Endodermal cell (in vitro differentiated cells): ENCODE results near the gene CTTNBP2NL. TPM values are rescaled to one million over a fixed set of nuclear protein-coding genes. Genes with fewer than 3 reads are reported as not detected.
"Not testable (repeated sequence)": the region's sequence is repeated elsewhere in the genome, so short reads cannot be mapped to it uniquely, and the experiment has no call there.

ENCODE experiments used
- DNase-seq: peaks from one replicate; pipeline ENCODE4 v3.0.0-alpha.2; 2017
- H3K27ac ChIP-seq: 2 replicates; pipeline ENCODE4 v1.5.1; 2013; ENCODE audit warnings: mild to moderate bottlenecking, low read depth, low read length, moderate library complexity
- H3K27me3 ChIP-seq: 2 replicates; pipeline ENCODE4 v1.6.1; 2013; ENCODE audit warnings: mild to moderate bottlenecking, low read length, moderate library complexity; ENCODE audit not compliant: insufficient read depth, control insufficient read depth, poor library complexity, severe bottlenecking
- H3K36me3 ChIP-seq: 2 replicates; pipeline ENCODE4 v1.7.0; 2013; ENCODE audit warnings: mild to moderate bottlenecking, low read length, moderate library complexity; ENCODE audit not compliant: control insufficient read depth, insufficient read depth
- H3K4me1 ChIP-seq: one replicate; pipeline ENCODE4 v1.7.0; 2013; ENCODE audit warnings: low read length; ENCODE audit not compliant: control insufficient read depth, insufficient read depth
- H3K4me3 ChIP-seq: 2 replicates; pipeline ENCODE4 v1.5.1; 2013; ENCODE audit warnings: mild to moderate bottlenecking, low read length, moderate library complexity
- H3K9ac ChIP-seq: 2 replicates; pipeline ENCODE4 v1.6.1; 2013; ENCODE audit warnings: mild to moderate bottlenecking, low read length, moderate library complexity; ENCODE audit not compliant: poor library complexity, severe bottlenecking; ENCODE audit errors: extremely low read depth
- H3K9me3 ChIP-seq: 2 replicates; pipeline ENCODE4 v1.6.1; 2013; ENCODE audit warnings: mild to moderate bottlenecking, low read length, moderate library complexity; ENCODE audit not compliant: control insufficient read depth
- H3K27ac Mint-ChIP-seq: 2 replicates; pipeline ENCODE4 v1.8.0; 2020; ENCODE audit warnings: mixed read lengths
- H3K27me3 Mint-ChIP-seq: 2 replicates; pipeline ENCODE4 v1.8.0; 2021; ENCODE audit warnings: mild to moderate bottlenecking, mixed read lengths; ENCODE audit not compliant: insufficient read depth
- H3K36me3 Mint-ChIP-seq: 2 replicates; pipeline ENCODE4 v1.8.0; 2020; ENCODE audit warnings: low read depth, mixed read lengths
- H3K4me1 Mint-ChIP-seq: 2 replicates; pipeline ENCODE4 v1.8.0; 2020; ENCODE audit warnings: mixed read lengths
- H3K4me3 Mint-ChIP-seq: 2 replicates; pipeline ENCODE4 v1.8.0; 2020; ENCODE audit warnings: mild to moderate bottlenecking, moderate library complexity, mixed read lengths
- H3K9me3 Mint-ChIP-seq: 2 replicates; pipeline ENCODE4 v1.8.0; 2020; ENCODE audit warnings: mild to moderate bottlenecking, mixed read lengths
- CTCF ChIP-seq: fragments of 200-600 bp; sonication (generic); conservative IDR thresholded peaks from 2 replicates; pipeline ENCODE4 v1.5.0; 2021; ENCODE audit warnings: antibody characterized with exemption, mild to moderate bottlenecking
- WGBS, 2 experiments: methylation state at CpG; one replicate each; pipeline versions ENCODE4 v1.1.5 to v1.1.7; 2013; ENCODE audit warnings: missing lambda C conversion rate in 2 of 2, mixed read lengths in 1 of 2; ENCODE audit not compliant: insufficient coverage in 1 of 2, insufficient read length in 1 of 2; 5-methylcytosine and 5-hydroxymethylcytosine counted together
- total RNA-seq, 2 donors: library from RNA; stranded (reverse); fragmentation: NEBNext Ultra II Directional in 1 of 2; extraction: Animal tissue kit (Norgen Biotek cat#: 25700) in 1 of 2; gene quantifications; 2 replicates in 1 of 2; 3 replicates in 1 of 2; pipeline ENCODE4 v1.2.1, GENCODE V29; 2021

Gene CTTNBP2NL
- total RNA-seq, 2 donors from 2014 or later = 36.0 to 41.5 TPM

GRCh38 chr1:112478314-112478713 lies 82.3 kb downstream of the CTTNBP2NL start:
- no peaks in the 10 kb centered on the region for H3K36me3 Mint-ChIP-seq
- no peak for DNase-seq
- no peak overlapping the region for H3K4me3 Mint-ChIP-seq
- no peaks in the 10 kb centered on the region for H3K27me3 ChIP-seq
- H3K27ac ChIP-seq = no peak overlapping the region
- no peak for TF ChIP-seq CTCF
- peaks cover 44% of the 10 kb centered on the region for H3K9me3 Mint-ChIP-seq
- H3K27me3 Mint-ChIP-seq = peaks cover 9% of the 10 kb centered on the region
- 95% methylated on average over 1 of the region's 1 CpG; no CpG with 5 or more reads in 1 of the 2 experiments for WGBS, 2 experiments
- H3K27ac Mint-ChIP-seq = no peak overlapping the region
- no peaks in the 10 kb centered on the region for H3K36me3 ChIP-seq
- no peaks in the 10 kb centered on the region for H3K4me1 ChIP-seq
- no peak overlapping the region for H3K4me3 ChIP-seq
- no peak overlapping the region for H3K9ac ChIP-seq
- peaks cover 8% of the 10 kb centered on the region for H3K9me3 ChIP-seq
- no peaks in the 10 kb centered on the region for H3K4me1 Mint-ChIP-seq

GRCh38 chr1:112486063-112486462 lies 90.0 kb downstream of the CTTNBP2NL start:
- not testable (repeated sequence) for H3K27me3 Mint-ChIP-seq, H3K4me1 Mint-ChIP-seq, H3K4me3 Mint-ChIP-seq, H3K27ac Mint-ChIP-seq, DNase-seq, H3K36me3 Mint-ChIP-seq, H3K36me3 ChIP-seq, H3K4me1 ChIP-seq, H3K9me3 ChIP-seq, H3K9ac ChIP-seq, H3K27me3 ChIP-seq, H3K27ac ChIP-seq, H3K9me3 Mint-ChIP-seq, H3K4me3 ChIP-seq
- 92% methylated on average over 1 of the region's 1 CpG; no CpG with 5 or more reads in 1 of the 2 experiments for WGBS, 2 experiments

DNA sequence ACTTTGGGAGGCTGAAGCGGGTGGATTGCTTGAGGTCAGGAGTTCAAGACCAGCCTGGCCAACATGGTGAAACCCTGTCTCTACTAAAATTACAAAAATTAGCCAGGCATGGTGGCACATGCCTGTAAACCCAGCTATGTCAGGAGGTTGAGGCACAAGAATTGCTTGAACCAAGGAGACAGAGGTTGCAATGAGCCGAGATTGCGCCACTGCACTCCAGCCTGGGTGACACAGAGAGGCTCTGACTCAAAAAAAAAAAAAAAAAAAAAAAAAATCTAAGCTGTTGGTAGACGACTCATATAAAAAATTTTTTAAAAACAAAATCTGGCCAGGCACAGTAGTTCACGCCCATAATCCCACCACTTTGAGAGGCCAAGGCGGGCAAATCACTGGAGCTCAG lies 91.7 kb downstream of the CTTNBP2NL start:
- H3K4me1 Mint-ChIP-seq, H3K27me3 ChIP-seq, H3K36me3 ChIP-seq, H3K27ac ChIP-seq, DNase-seq, H3K36me3 Mint-ChIP-seq, H3K4me3 Mint-ChIP-seq, H3K9me3 ChIP-seq, H3K9me3 Mint-ChIP-seq, H3K27me3 Mint-ChIP-seq, H3K9ac ChIP-seq, H3K27ac Mint-ChIP-seq, H3K4me3 ChIP-seq, H3K4me1 ChIP-seq: not testable (repeated sequence)
- WGBS, 2 experiments = 94% methylated on average over 5 to 6 of the region's 6 CpGs

GRCh38 chr1:112488141-112488540 lies 92.1 kb downstream of the CTTNBP2NL start:
- H3K9me3 Mint-ChIP-seq = no peaks in the 10 kb centered on the region
- 97 to 100% methylated on average over 1 to 5 of the region's 5 CpGs for WGBS, 2 experiments
- no peak overlapping the region for H3K4me3 ChIP-seq

More at GRCh38 chr1:112488141-112488540, 92.1 kb downstream of the CTTNBP2NL start:
- H3K27me3 ChIP-seq = no peaks in the 10 kb centered on the region
- no peak for DNase-seq
- Mint-ChIP-seq H3K4me1 (peaks cover 3% of the 10 kb centered on the region), H3K27ac (no peak overlapping the region), H3K4me3 (no peak overlapping the region), H3K27me3 (peaks cover 5% of the 10 kb centered on the region), H3K36me3 (no peaks in the 10 kb centered on the region)
- no peak overlapping the region for H3K9ac ChIP-seq
- H3K27ac ChIP-seq = no peak overlapping the region
- H3K4me1 ChIP-seq = no peaks in the 10 kb centered on the region
- TF ChIP-seq CTCF = no peak
- no peaks in the 10 kb centered on the region for H3K9me3 ChIP-seq
- no peaks in the 10 kb centered on the region for H3K36me3 ChIP-seq
